Measurements from ENCODE around the gene RBM3. TPM values are rescaled to one million over a fixed set of nuclear protein-coding genes. Genes with fewer than 3 reads are reported as not detected.
A peak's percentile ranks its signal among the peaks of the same experiment; 100 is the strongest.

The RBM3 gene
- total and polyA plus RNA-seq, 7 experiments from 2014 or later: 176 to 374 (median 254) TPM

- peak overlapping the region; percentile 79 to 99 (median 93) for H3K27ac Mint-ChIP-seq
- peaks cover 0 to 2% (median 0%) of the 10 kb centered on the region in 11 donors for H3K9me3 Mint-ChIP-seq
- Histone ChIP-seq H3K4me1 (ENCODE audit: control insufficient read depth in 2 of 2, insufficient read depth in 2 of 2, low read length in 2 of 2) (peaks cover 8 to 10% of the 10 kb centered on the region in 2 donors), H3K4me3 (ENCODE audit: low read length) (no peak overlapping the region), H3K9me3 (ENCODE audit: control insufficient read depth in 2 of 3, low read length in 3 of 3) (no peaks in the 10 kb centered on the region), H3K27ac (ENCODE audit: low read depth, low read length) (peak overlapping the region; percentile 91), H3K27me3 (ENCODE audit: control insufficient read depth in 2 of 2, insufficient read depth in 2 of 2, low read length in 2 of 2) (no peaks in the 10 kb centered on the region), H3K36me3 (ENCODE audit: control insufficient read depth in 2 of 3, insufficient read depth in 3 of 3, low read length in 3 of 3) (no peaks in the 10 kb centered on the region)
- peaks cover 14 to 20% (median 16%) of the 10 kb centered on the region in 7 donors for H3K4me1 Mint-ChIP-seq
- DNase-seq (no peak), ATAC-seq (no peak)
- H3K4me3 Mint-ChIP-seq: peak overlapping the region; percentile 80 to 98 (median 89)
- H3K36me3 Mint-ChIP-seq: peaks cover 0 to 14% (median 0%) of the 10 kb centered on the region in 5 donors
- ChIA-PET POLR2A (interaction anchor here (0.6 to 2.5 kb wide), 13 partner anchors 12 to 915 kb away, joined by 3 to 22 read pairs (median 4); partner anchors contain the start of genes EBP, FTSJ1, PORCN and RBM3), CTCF (interaction anchor here (0.7 to 1.2 kb wide), 2 partner anchors 11 to 66 kb away, joined by 3 read pairs; no protein-coding TSS in a partner anchor)
- H3K27me3 Mint-ChIP-seq: no peaks in the 10 kb centered on the region
- intact Hi-C loops (cut with micrococcal nuclease): loop anchor here (1.0 kb wide), 9 partner anchors 17 to 702 kb away; partner anchors contain the start of genes EBP (in 2 of the 2), FTSJ1 (in 2 of the 2), PORCN (in 2 of the 2) and RBM3 (in 2 of the 2)
These were observed 35.5 kb upstream of the RBM3 start for GRCh38 chrX:48538641-48539344.

GRCh38 chrX:48539345-48540027 lies 34.8 kb upstream of the RBM3 start, which contains the start of gene TBC1D25:
TSS of gene TBC1D25 (plus strand) at chrX:48539714. CDS start at chrX:48539798, 84 bp downstream.
- CTCF ChIA-PET: interaction anchor here (0.7 to 1.2 kb wide), 5 partner anchors 12 to 71 kb away, joined by 3 read pairs; no protein-coding TSS in a partner anchor
- peak within 1 kb of the TSS; percentile 90 to 99 (median 96) for H3K27ac Mint-ChIP-seq
- peaks cover 14 to 18% (median 16%) of the 10 kb centered on the region in 7 donors for H3K4me1 Mint-ChIP-seq
- peak; percentile 85 to 99 (median 95) for DNase-seq
- Histone ChIP-seq H3K4me1 (ENCODE audit: control insufficient read depth in 2 of 2, insufficient read depth in 2 of 2, low read length in 2 of 2) (peaks cover 8 to 10% of the 10 kb centered on the region in 2 donors), H3K4me3 (ENCODE audit: low read length) (peak within 1 kb of the TSS; percentile 75), H3K27ac (ENCODE audit: low read depth, low read length) (peak within 1 kb of the TSS; percentile 91), H3K36me3 (ENCODE audit: control insufficient read depth in 2 of 3, insufficient read depth in 3 of 3, low read length in 3 of 3) (peaks cover 0 to 3% (median 0%) of the 10 kb centered on the region in 3 experiments), H3K27me3 (ENCODE audit: control insufficient read depth in 2 of 2, insufficient read depth in 2 of 2, low read length in 2 of 2) (no peaks in the 10 kb centered on the region), H3K9me3 (ENCODE audit: control insufficient read depth in 2 of 3, low read length in 3 of 3) (no peaks in the 10 kb centered on the region)
- peaks cover 0 to 2% (median 0%) of the 10 kb centered on the region in 11 donors for H3K9me3 Mint-ChIP-seq
- intact Hi-C loops (cut with micrococcal nuclease): loop anchor here (1.0 kb wide), 9 partner anchors 18 to 703 kb away; partner anchors contain the start of genes EBP (in 2 of the 2), FTSJ1 (in 2 of the 2), PORCN (in 2 of the 2) and RBM3 (in 2 of the 2)
- peak; percentile 92 for ATAC-seq
- H3K36me3 Mint-ChIP-seq: peaks cover 0 to 12% (median 0%) of the 10 kb centered on the region in 5 donors
- POLR2A ChIA-PET: interaction anchor here (0.7 to 2.5 kb wide), 13 partner anchors 13 to 915 kb away, joined by 3 to 22 read pairs (median 4); partner anchors contain the start of genes EBP, FTSJ1, PORCN and PQBP1
- peak within 1 kb of the TSS; percentile 80 to 98 (median 90) for H3K4me3 Mint-ChIP-seq
- no peaks in the 10 kb centered on the region for H3K27me3 Mint-ChIP-seq

- POLR2A ChIA-PET: interaction anchor here (0.9 to 2.5 kb wide), 9 partner anchors 18 to 419 kb away, joined by 3 to 22 read pairs (median 7); partner anchors contain the start of genes EBP, FTSJ1, PORCN and PQBP1
- Mint-ChIP-seq H3K9me3 (peaks cover 0 to 2% (median 0%) of the 10 kb centered on the region in 11 donors), H3K4me1 (peaks cover 14 to 18% (median 16%) of the 10 kb centered on the region in 7 donors), H3K4me3 (peak overlapping the region; percentile 80 to 98 (median 90)), H3K27ac (peak overlapping the region; percentile 90 to 99 (median 96)), H3K36me3 (peaks cover 0 to 10% (median 0%) of the 10 kb centered on the region in 5 donors), H3K27me3 (no peaks in the 10 kb centered on the region)
- Histone ChIP-seq H3K4me3 (ENCODE audit: low read length) (peak overlapping the region; percentile 75), H3K9me3 (ENCODE audit: control insufficient read depth in 2 of 3, low read length in 3 of 3) (no peaks in the 10 kb centered on the region), H3K27ac (ENCODE audit: low read depth, low read length) (peak overlapping the region; percentile 91), H3K27me3 (ENCODE audit: control insufficient read depth in 2 of 2, insufficient read depth in 2 of 2, low read length in 2 of 2) (no peaks in the 10 kb centered on the region), H3K4me1 (ENCODE audit: control insufficient read depth in 2 of 2, insufficient read depth in 2 of 2, low read length in 2 of 2) (peaks cover 8 to 10% of the 10 kb centered on the region in 2 donors), H3K36me3 (ENCODE audit: control insufficient read depth in 2 of 3, insufficient read depth in 3 of 3, low read length in 3 of 3) (peaks cover 0 to 8% (median 0%) of the 10 kb centered on the region in 3 experiments)
- intact Hi-C loops (cut with micrococcal nuclease): no loop called here
- CTCF ChIA-PET: interaction anchor here (0.8 to 1.2 kb wide), 4 partner anchors 12 to 72 kb away, joined by 3 read pairs; no protein-coding TSS in a partner anchor
- peak in 8 of 9 donors; percentile 44 to 63 (median 58) for DNase-seq
- peak; percentile 64 for ATAC-seq
These were observed 34.3 kb upstream of the RBM3 start for GRCh38 chrX:48540028-48540375.

- ATAC-seq: no peak
- POLR2A ChIA-PET: interaction anchor here (1.0 to 2.5 kb wide), 5 partner anchors 18 to 419 kb away, joined by 4 to 22 read pairs (median 8); partner anchors contain the start of genes EBP, PORCN and RBM3
- H3K4me3 ChIP-seq (ENCODE audit: low read length): peak overlapping the region; percentile 75
- Mint-ChIP-seq H3K4me1 (peaks cover 14 to 18% (median 16%) of the 10 kb centered on the region in 7 donors), H3K9me3 (peaks cover 0 to 2% (median 0%) of the 10 kb centered on the region in 11 donors), H3K27me3 (no peaks in the 10 kb centered on the region), H3K36me3 (peaks cover 0 to 11% (median 0%) of the 10 kb centered on the region in 5 donors), H3K4me3 (peak overlapping the region; percentile 80 to 98 (median 90)), H3K27ac (peak overlapping the region; percentile 90 to 99 (median 96))
- CTCF ChIA-PET: interaction anchor here (0.8 kb wide), 1 partner anchor 66 kb away, joined by 3 read pairs; no protein-coding TSS in a partner anchor
- no peak for DNase-seq
- intact Hi-C loops (cut with micrococcal nuclease): no loop called here
- H3K27me3 ChIP-seq (ENCODE audit: control insufficient read depth in 2 of 2, insufficient read depth in 2 of 2, low read length in 2 of 2): no peaks in the 10 kb centered on the region
- peaks cover 0 to 8% (median 0%) of the 10 kb centered on the region in 3 experiments for H3K36me3 ChIP-seq (ENCODE audit: control insufficient read depth in 2 of 3, insufficient read depth in 3 of 3, low read length in 3 of 3)
- no peaks in the 10 kb centered on the region for H3K9me3 ChIP-seq (ENCODE audit: control insufficient read depth in 2 of 3, low read length in 3 of 3)
- peak overlapping the region; percentile 91 for H3K27ac ChIP-seq (ENCODE audit: low read depth, low read length)
- peaks cover 8 to 10% of the 10 kb centered on the region in 2 donors for H3K4me1 ChIP-seq (ENCODE audit: control insufficient read depth in 2 of 2, insufficient read depth in 2 of 2, low read length in 2 of 2)
These were observed 33.8 kb upstream of the RBM3 start for GRCh38 chrX:48540480-48540879.

GRCh38 chrX:48541140-48541814 lies 33.0 kb upstream of the RBM3 start:
- peak overlapping the region; percentile 4 to 98 (median 89) for H3K4me3 Mint-ChIP-seq
- CTCF ChIA-PET: no interaction called here
- intact Hi-C loops (cut with micrococcal nuclease): no loop called here
- Histone ChIP-seq H3K27ac (ENCODE audit: low read depth, low read length) (no peak overlapping the region), H3K4me3 (ENCODE audit: low read length) (no peak overlapping the region), H3K4me1 (ENCODE audit: control insufficient read depth in 2 of 2, insufficient read depth in 2 of 2, low read length in 2 of 2) (peaks cover 8 to 10% of the 10 kb centered on the region in 2 donors), H3K9me3 (ENCODE audit: control insufficient read depth in 2 of 3, low read length in 3 of 3) (no peaks in the 10 kb centered on the region), H3K27me3 (ENCODE audit: control insufficient read depth in 2 of 2, insufficient read depth in 2 of 2, low read length in 2 of 2) (no peaks in the 10 kb centered on the region), H3K36me3 (ENCODE audit: control insufficient read depth in 2 of 3, insufficient read depth in 3 of 3, low read length in 3 of 3) (peaks cover 0 to 8% (median 0%) of the 10 kb centered on the region in 3 experiments)
- H3K27ac Mint-ChIP-seq: peak overlapping the region in 6 of 9 donors; percentile 74 to 96 (median 94)
- POLR2A ChIA-PET: no interaction called here
- no peaks in the 10 kb centered on the region for H3K27me3 Mint-ChIP-seq
- ATAC-seq (no peak), DNase-seq (no peak)
- H3K36me3 Mint-ChIP-seq: peaks cover 0 to 13% (median 0%) of the 10 kb centered on the region in 5 donors
- peaks cover 14 to 18% (median 16%) of the 10 kb centered on the region in 7 donors for H3K4me1 Mint-ChIP-seq
- peaks cover 0 to 2% (median 0%) of the 10 kb centered on the region in 11 donors for H3K9me3 Mint-ChIP-seq
